Calu3 (cell line): ENCODE measurements around the gene FRK. TPM values are rescaled to one million over a fixed set of nuclear protein-coding genes. Genes with fewer than 3 reads are reported as not detected.

Source experiments
- BruUV-seq: library from RNA; stranded (reverse); fragments of 400-500 nt; replicated peaks from 2 replicates; lab custom pipeline; 2021; lab: Mats Ljungman, UMichigan
- CTCF ChIA-PET: fragments of 300-600 bp; sonication (Branson Sonifier 250); formaldehyde crosslinking; loops from one replicate; lab custom pipeline; 2022; ENCODE audit warnings: antibody characterized with exemption; lab: Charles Lee
- DNase-seq: peaks from one replicate; pipeline ENCODE4 v3.0.0; 2022
- H3K27ac Mint-ChIP-seq: one replicate; pipeline ENCODE4 v1.8.0; 2022; ENCODE audit warnings: mixed read lengths; ENCODE audit not compliant: unreplicated experiment
- H3K27me3 Mint-ChIP-seq: one replicate; pipeline ENCODE4 v1.8.0; 2022; ENCODE audit warnings: mixed read lengths; ENCODE audit not compliant: unreplicated experiment
- H3K36me3 Mint-ChIP-seq: one replicate; pipeline ENCODE4 v1.8.0; 2022; ENCODE audit warnings: mild to moderate bottlenecking, moderate library complexity, mixed read lengths; ENCODE audit not compliant: insufficient read depth, unreplicated experiment
- H3K4me1 Mint-ChIP-seq: one replicate; pipeline ENCODE4 v1.8.0; 2022; ENCODE audit warnings: mild to moderate bottlenecking, low read depth, mixed read lengths; ENCODE audit not compliant: unreplicated experiment
- H3K4me3 Mint-ChIP-seq: one replicate; pipeline ENCODE4 v1.8.0; 2022; ENCODE audit warnings: mild to moderate bottlenecking, low read depth, moderate library complexity, mixed read lengths; ENCODE audit not compliant: unreplicated experiment
- H3K9me3 Mint-ChIP-seq: one replicate; pipeline ENCODE4 v1.8.0; 2022; ENCODE audit warnings: low read depth, mixed read lengths; ENCODE audit not compliant: unreplicated experiment
- CTCF ChIP-seq: fragments of 200-600 bp; IDR thresholded peaks from one replicate; pipeline ENCODE4 v1.8.0; 2022; ENCODE audit warnings: antibody characterized with exemption; ENCODE audit not compliant: unreplicated experiment
- intact Hi-C: fragments of 100-400 bp; cut with micrococcal nuclease; formaldehyde crosslinking; loops from one replicate; pipeline ENCODE4 v1.10.0; 2022; ENCODE audit not compliant: unreplicated experiment
- total RNA-seq: library from RNA; stranded (reverse); gene quantifications from 2 replicates; pipeline ENCODE4 v1.2.3, GENCODE V29; 2022

The FRK gene
- total RNA-seq, 1 experiment from 2014 or later = 21.2 TPM

- no peaks in the 10 kb centered on the region for H3K27me3 Mint-ChIP-seq
- no peak overlapping the region for H3K27ac Mint-ChIP-seq
- peaks cover 90% of the 10 kb centered on the region for H3K4me1 Mint-ChIP-seq
- no peak for TF ChIP-seq CTCF
- CTCF ChIA-PET = interaction anchor here (2.4 kb wide), 1 partner anchor 30 kb away, joined by 7 read pairs; the partner anchor contains the start of gene FRK
- peaks cover 5% of the 10 kb centered on the region for H3K36me3 Mint-ChIP-seq
- no TSS peak for BruUV-seq
- intact Hi-C loops = no loop called here
- no peak for DNase-seq
- no peaks in the 10 kb centered on the region for H3K9me3 Mint-ChIP-seq
- H3K4me3 Mint-ChIP-seq = no peak overlapping the region
Measured at GRCh38 chr6:116030770-116031169, 29.9 kb downstream of the FRK start.

DNA sequence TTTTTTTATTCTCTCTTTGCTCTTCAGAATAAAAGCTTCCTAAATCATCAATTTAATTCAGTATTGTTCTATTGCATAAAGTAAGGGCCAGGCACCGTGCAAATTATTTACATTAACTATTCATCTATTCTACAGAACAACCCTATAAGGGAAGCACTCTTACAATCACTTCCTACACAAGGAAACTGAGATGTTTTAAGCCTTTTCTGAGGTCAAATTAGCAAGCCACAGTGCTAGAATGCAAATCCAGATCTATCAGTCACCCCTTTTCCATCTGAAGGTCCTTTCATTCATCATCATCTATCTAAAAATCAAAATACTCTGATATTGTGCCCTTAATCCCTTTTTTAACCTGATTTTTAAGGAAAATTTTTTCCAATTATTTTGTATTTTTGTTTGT is 31.2 kb downstream of the FRK start:
- H3K27ac Mint-ChIP-seq = peak overlapping the region; percentile 18
- intact Hi-C loops = no loop called here
- H3K4me1 Mint-ChIP-seq = peaks cover 78% of the 10 kb centered on the region
- no peak for TF ChIP-seq CTCF
- BruUV-seq = no TSS peak
- H3K9me3 Mint-ChIP-seq = no peaks in the 10 kb centered on the region
- CTCF ChIA-PET = interaction anchor here (2.4 kb wide), 1 partner anchor 31 kb away, joined by 7 read pairs; the partner anchor contains the start of gene FRK
- DNase-seq = no peak
- no peaks in the 10 kb centered on the region for H3K27me3 Mint-ChIP-seq
- H3K36me3 Mint-ChIP-seq = peaks cover 5% of the 10 kb centered on the region
- H3K4me3 Mint-ChIP-seq = no peak overlapping the region

DNA sequence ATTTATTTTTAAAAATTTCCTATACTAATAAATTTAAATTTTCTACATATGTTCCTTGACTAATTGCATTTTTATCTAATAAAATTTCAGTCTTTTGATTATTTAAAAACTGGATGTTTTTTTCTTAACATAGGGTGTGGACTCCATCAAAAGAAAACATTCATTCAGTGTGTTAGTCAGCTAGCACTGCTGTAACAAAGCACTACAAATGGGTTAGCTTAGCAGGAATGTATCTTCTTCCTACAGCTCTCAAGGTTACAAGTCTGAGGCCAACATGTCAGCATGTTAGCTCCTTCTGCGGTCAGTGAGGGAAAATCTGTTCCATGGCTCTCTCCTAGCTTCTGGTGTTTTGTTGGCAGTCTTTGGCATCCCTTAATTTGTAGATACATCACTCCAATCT is 32.5 kb downstream of the FRK start:
- no TSS peak for BruUV-seq
- H3K36me3 Mint-ChIP-seq = no peaks in the 10 kb centered on the region
- H3K27ac Mint-ChIP-seq = no peak overlapping the region
- TF ChIP-seq CTCF = no peak
- peaks cover 68% of the 10 kb centered on the region for H3K4me1 Mint-ChIP-seq
- CTCF ChIA-PET = interaction anchor here (1.2 kb wide), 1 partner anchor 32 kb away, joined by 3 read pairs; the partner anchor contains the start of gene FRK
- H3K4me3 Mint-ChIP-seq = no peak overlapping the region
- peaks cover 2% of the 10 kb centered on the region for H3K9me3 Mint-ChIP-seq
- no peaks in the 10 kb centered on the region for H3K27me3 Mint-ChIP-seq
- intact Hi-C loops = no loop called here
- no peak for DNase-seq

- Mint-ChIP-seq H3K27ac (no peak overlapping the region), H3K36me3 (no peaks in the 10 kb centered on the region), H3K27me3 (no peaks in the 10 kb centered on the region), H3K9me3 (peaks cover 2% of the 10 kb centered on the region), H3K4me3 (no peak overlapping the region), H3K4me1 (peaks cover 71% of the 10 kb centered on the region)
- intact Hi-C loops = no loop called here
- no peak for TF ChIP-seq CTCF
- CTCF ChIA-PET = interaction anchor here (1.2 kb wide), 1 partner anchor 33 kb away, joined by 3 read pairs; the partner anchor contains the start of gene FRK
- DNase-seq = no peak
- BruUV-seq = no TSS peak
Measured at GRCh38 chr6:116027801-116028200, 32.9 kb downstream of the FRK start.
